SIG-M5 treated with dmso at 0.1 percent for 504 hours (cell line): ENCODE results near the gene CD36.

Source experiments
- DNase-seq: peaks from one replicate; lab custom pipeline; 2025; ENCODE audit not compliant: unreplicated experiment; lab: John Stamatoyannopoulos, UW

CD36 gene

GRCh38 chr7:80686576-80686975 lies 48.1 kb downstream of the CD36 start:
- peak; percentile 59 for DNase-seq

DNA sequence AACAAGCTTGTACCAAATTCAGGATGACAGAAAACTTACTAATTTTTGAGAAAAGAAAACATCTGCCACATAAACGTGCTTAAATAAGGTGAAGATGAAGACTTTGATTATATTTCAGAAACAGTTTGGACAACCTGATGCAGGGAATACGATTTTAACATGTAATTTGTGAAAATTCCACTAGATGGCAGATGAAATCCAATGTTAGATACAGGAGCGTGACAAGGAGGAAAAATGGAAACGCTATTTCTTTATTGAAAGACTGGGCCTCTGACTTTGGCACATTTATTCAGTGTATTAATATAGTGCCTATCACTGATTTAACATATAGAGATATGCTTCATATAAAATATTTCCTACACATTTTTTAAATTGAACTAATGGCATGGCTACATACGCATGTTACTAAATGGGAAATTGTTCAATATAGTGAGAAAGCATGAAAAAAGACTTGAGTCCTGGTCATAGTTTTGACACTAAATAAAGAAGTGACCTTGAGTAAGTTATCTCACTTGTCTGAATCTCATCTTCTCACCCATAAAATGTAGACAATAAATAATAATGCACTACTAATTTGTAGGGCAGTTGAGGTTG lies 60.7 kb downstream of the CD36 start:
- peak; percentile 57 for DNase-seq

DNA sequence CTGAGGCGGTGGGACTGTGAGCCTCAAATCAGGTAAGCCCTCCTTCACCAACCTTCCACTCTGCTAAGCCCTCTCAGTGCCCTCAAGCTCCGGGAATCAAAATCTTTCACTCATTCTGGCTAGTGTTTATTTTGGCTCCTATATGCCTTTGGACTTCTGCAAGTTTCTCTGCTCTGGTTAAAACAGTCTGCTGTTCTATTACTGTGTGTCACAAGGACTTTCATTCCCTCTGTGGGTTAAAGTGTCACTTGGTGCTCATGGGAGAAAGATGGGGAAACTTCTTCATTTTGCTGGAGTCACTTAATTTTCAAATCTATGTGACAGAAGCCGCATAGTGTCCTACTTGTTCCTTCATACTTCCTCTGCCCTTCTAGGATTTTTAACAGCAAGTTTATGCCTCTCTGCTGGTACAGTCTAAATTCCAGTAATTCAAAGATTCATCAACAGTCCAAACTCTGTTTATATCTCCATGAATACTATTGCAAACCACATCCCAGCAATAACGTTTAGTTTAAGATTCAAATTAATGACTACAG lies 61.3 kb downstream of the CD36 start:
- DNase-seq = no peak

DNA sequence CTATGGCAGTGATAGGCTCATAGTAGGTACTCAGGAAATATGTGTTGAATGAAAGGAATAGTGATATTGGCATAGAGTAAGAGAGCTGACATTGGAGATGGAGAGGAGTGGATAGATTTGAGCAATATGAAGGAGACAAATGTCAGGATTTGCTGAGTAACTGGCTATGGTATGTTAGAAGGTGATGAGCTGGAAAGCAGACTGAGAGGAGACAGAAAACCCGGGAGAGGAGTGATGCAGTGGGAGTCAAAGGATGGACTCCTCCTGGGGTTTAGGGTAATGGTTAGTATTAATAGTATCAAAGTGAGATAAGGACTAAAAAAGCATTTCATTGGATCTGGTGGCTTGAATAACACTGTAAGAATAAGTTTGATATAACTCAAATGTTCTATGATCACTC lies 64.8 kb downstream of the CD36 start:
- DNase-seq = no peak

DNA sequence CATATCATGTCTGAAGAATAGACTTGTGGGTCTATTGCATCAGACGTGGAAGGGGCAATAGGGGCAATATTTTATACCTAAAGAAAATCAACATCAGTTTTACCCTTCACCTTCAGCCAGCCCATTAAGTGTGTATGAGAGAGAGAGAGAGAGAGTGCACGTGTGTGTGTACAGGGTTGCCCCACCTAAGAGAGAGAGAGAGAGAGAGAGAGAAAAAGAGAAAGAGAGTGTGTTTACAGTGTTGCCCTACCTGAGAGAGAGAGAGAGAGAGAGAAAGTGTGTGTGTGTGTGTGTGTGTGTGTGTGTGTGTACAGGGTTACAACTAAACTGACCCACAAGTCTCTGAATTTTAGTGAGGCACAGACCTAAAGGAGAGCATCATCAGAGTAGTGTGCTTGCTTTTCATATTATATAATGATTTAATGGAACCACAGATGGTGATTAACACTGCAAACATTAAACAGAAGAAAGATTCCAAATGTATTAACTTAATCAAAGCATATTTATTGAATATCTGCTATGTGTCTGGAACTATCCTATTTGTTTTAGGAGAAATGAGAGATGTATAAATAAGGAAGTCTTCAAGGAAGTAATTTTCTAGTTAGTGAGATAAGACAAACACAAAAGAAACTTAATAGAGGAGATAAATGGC lies 66.8 kb downstream of the CD36 start:
- no peak for DNase-seq

GRCh38 chr7:80707318-80707717 lies 68.9 kb downstream of the CD36 start:
- DNase-seq = peak; percentile 16

DNA sequence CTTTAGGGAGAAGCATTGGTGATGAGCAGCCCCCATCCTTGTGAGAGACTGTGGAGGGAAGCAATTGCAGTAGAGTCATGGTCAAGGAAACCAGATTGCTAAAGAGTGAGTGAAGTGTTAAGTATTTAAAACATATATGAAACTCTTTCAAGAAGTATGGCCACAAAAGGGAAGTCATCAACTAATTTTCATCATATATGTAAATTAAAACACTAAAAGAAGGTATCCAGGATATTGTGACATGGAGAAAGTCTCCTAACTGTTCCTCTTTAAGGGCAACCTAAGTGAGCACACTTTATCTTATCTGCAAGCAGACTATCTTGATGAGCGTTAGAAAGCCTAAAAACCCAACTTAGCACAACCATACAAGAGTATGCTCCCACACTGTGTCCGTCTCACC lies 69.7 kb downstream of the CD36 start:
- peak; percentile 95 for DNase-seq

- DNase-seq = no peak
Measured at GRCh38 chr7:80711531-80711930, 73.1 kb downstream of the CD36 start.

DNA sequence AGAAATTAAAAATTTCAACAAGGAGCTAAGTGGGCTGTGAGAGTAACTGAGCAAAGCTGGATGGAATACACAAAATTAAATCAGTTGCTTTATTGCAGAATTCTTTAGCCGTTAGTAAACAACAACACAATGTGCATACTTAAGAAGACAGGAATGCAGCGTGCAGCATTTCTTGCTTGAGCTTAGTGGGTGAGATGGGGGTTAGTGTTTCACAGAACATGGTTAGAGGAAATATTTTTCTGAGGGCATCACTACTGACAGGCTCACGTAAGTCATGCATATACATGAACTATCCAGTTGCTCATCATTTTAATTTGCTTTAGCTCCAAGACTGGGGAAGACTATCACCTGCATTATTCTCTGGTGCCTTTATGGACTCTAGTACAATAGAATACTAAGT lies 80.8 kb downstream of the CD36 start:
- no peak for DNase-seq

DNA sequence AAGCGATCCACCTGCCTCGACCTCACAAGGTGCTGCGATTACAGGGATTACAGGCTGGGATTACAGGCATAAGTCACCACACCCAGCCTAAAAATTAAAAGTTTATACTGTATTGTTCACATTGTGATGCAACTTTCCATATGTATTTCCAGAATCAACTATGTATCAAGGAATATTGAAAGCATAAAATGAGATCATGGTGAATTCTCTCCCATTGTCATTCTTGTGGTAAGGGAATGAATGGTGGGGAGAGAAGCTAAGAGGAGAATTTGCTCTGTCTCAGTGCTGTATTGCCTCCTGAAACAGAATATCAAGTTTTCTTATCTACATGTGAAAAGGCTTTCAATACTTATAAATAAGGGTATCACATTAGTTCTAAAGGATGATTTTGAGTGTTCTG lies 81.7 kb downstream of the CD36 start:
- no peak for DNase-seq

DNA sequence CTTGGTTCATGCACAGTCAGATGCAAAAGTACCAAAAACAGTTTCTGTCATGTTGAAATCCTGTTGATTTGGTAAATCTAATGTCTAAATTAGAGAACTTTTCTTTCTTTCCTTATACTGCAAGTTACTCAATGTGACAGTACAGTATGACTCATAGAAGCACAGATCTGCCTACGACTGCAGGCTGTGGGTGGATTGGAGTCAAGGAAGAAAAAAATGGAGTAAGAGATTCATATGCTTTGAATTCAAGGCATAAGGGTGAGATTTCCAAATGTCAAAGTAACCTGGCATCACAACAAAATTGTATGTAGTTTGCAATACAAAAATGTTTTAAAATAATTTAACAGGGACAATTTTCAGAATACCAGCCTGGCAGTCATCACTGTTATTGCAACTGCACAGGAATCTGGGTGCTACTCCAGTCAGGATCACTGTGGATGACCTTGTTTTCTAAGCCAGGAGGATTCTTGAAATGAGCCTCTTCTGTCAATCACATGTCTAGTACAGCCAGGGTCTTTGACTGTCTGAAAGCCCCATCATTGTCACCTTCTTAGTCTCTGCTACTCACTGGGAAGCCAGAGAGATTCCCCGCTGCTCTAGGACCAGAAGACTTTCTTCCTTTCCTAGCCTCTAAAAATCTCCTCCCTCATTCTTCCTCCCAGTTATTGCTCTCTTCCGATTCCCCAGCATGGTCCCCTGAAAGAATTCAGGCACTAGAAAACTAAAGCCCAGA lies 83.6 kb downstream of the CD36 start:
- DNase-seq = peak; percentile 89

DNA sequence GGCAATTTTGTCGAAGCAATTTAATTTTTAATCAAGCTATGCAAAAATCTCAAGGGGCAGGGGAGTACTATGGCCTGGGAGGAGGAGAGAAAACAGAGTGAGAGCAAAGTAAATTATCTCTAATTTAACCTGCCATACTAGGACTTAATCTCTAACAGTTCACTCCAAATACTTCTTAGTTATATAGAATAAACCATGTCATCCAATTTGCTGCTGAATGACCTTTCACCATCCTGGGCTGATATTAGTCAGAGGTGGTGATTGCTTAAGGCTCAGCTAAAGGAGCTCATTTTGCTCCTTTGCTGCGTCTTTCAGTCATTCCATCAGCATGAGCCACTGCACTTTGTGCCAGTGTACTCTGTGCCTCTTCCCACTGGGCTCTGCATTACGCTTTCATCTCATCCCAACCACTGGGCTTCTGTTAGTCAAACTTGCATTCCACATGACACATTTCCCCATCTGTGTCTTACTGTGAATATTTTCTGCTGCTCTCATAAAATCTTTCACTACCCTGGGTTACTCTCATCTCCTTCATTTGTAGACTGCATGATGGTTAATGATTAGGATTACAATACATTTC lies 84.3 kb downstream of the CD36 start:
- peak; percentile 49 for DNase-seq

DNA sequence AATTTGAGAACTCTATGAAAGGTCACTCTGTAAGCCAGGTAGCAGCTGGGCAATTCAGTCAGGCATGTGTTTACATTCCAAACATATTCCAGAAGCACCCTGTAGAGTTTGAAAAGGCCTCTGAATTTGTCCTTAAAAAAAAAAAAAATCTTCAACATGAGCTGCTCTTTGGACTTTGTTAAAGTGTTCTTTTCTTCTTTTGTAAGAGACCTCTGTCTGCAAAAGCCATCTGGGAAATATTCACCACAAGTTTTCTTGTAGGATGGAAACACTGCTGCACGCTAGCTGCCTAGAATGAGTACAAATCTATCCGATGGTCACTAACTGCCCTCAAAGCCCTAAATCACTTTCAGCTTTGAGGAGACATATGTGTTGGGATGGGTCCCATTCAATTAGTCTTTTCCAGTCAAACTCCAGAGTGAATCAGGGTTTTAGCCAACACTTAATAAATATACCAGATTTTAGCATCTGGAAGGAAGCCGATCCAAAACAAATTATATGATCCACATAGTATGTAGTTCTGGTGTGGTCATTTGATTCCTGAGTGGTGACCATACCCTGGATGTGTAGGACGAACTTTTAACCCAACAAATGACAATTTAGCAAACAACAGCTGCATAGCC lies 85.9 kb downstream of the CD36 start:
- DNase-seq = no peak

DNA sequence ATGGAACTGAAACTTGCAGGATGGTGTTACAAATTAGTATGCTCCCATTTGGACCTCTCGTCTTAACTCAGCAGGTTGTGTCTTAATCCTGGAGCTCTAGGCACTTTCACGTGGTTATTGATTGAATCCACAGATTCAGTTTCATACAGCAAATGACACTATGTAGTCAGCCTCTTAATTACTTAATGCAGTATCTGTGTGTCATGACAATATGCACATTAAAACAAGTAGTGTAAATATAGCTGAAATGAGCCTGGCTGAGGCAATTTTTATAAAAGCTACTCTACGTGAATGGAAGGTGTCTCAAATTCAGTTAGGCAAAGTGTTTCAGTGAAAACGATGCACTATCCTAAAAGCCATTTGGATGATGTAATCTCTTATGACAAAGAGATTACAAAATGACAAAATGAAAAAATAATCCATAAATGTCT lies 86.8 kb downstream of the CD36 start:
- no peak for DNase-seq
